ENCODE results near the gene MBD3.

MBD3 gene

GRCh38 chr19:1626417-1627010 is 33.8 kb upstream of the MBD3 start:
- H3K4me1 ChIP-seq (ENCODE audit: insufficient read depth, low read length), result no peaks in the 10 kb centered on the region
- peaks cover 17% of the 10 kb centered on the region for H3K36me3 ChIP-seq (ENCODE audit: insufficient read depth, low read length)
- no peak overlapping the region for H3K9ac ChIP-seq (ENCODE audit: low read depth, low read length)
- H3K9me3 ChIP-seq (ENCODE audit: control insufficient read depth, insufficient read depth, low read length), result no peaks in the 10 kb centered on the region

GRCh38 chr19:1624458-1624857 is 31.8 kb upstream of the MBD3 start:
- no peak overlapping the region for H3K9ac ChIP-seq (ENCODE audit: low read depth, low read length)
- H3K36me3 ChIP-seq (ENCODE audit: insufficient read depth, low read length), result peaks cover 19% of the 10 kb centered on the region
- H3K4me1 ChIP-seq (ENCODE audit: insufficient read depth, low read length), result no peaks in the 10 kb centered on the region

GRCh38 chr19:1622541-1622940 is 29.9 kb upstream of the MBD3 start:
- peaks cover 31% of the 10 kb centered on the region for H3K36me3 ChIP-seq (ENCODE audit: insufficient read depth, low read length)
- no peaks in the 10 kb centered on the region for H3K4me1 ChIP-seq (ENCODE audit: insufficient read depth, low read length)
- no peak overlapping the region for H3K9ac ChIP-seq (ENCODE audit: low read depth, low read length)
- H3K9me3 ChIP-seq (ENCODE audit: control insufficient read depth, insufficient read depth, low read length), result no peaks in the 10 kb centered on the region

More at GRCh38 chr19:1624458-1624857, 31.8 kb upstream of the MBD3 start:
- no peaks in the 10 kb centered on the region for H3K9me3 ChIP-seq (ENCODE audit: control insufficient read depth, insufficient read depth, low read length)

- Histone ChIP-seq H3K36me3 (ENCODE audit: insufficient read depth, low read length) (peaks cover 32% of the 10 kb centered on the region), H3K4me1 (ENCODE audit: insufficient read depth, low read length) (no peaks in the 10 kb centered on the region), H3K9me3 (ENCODE audit: control insufficient read depth, insufficient read depth, low read length) (no peaks in the 10 kb centered on the region), H3K9ac (ENCODE audit: low read depth, low read length) (no peak overlapping the region)
Measured at GRCh38 chr19:1622007-1622406, 29.3 kb upstream of the MBD3 start.

- Histone ChIP-seq H3K4me1 (ENCODE audit: insufficient read depth, low read length) (no peaks in the 10 kb centered on the region), H3K36me3 (ENCODE audit: insufficient read depth, low read length) (peaks cover 32% of the 10 kb centered on the region), H3K9ac (ENCODE audit: low read depth, low read length) (no peak overlapping the region), H3K9me3 (ENCODE audit: control insufficient read depth, insufficient read depth, low read length) (no peaks in the 10 kb centered on the region)
Measured at GRCh38 chr19:1621574-1621973, 28.9 kb upstream of the MBD3 start.

GRCh38 chr19:1621021-1621420 is 28.4 kb upstream of the MBD3 start:
- Histone ChIP-seq H3K36me3 (ENCODE audit: insufficient read depth, low read length) (peaks cover 33% of the 10 kb centered on the region), H3K9me3 (ENCODE audit: control insufficient read depth, insufficient read depth, low read length) (no peaks in the 10 kb centered on the region), H3K4me1 (ENCODE audit: insufficient read depth, low read length) (no peaks in the 10 kb centered on the region), H3K9ac (ENCODE audit: low read depth, low read length) (no peak overlapping the region)

- H3K9ac ChIP-seq (ENCODE audit: low read depth, low read length), result no peak overlapping the region
- H3K9me3 ChIP-seq (ENCODE audit: control insufficient read depth, insufficient read depth, low read length), result no peaks in the 10 kb centered on the region
- H3K36me3 ChIP-seq (ENCODE audit: insufficient read depth, low read length), result peaks cover 33% of the 10 kb centered on the region
- no peaks in the 10 kb centered on the region for H3K4me1 ChIP-seq (ENCODE audit: insufficient read depth, low read length)
Measured at GRCh38 chr19:1620502-1620901, 27.8 kb upstream of the MBD3 start.

GRCh38 chr19:1619703-1620102 is 27.0 kb upstream of the MBD3 start:
- no peaks in the 10 kb centered on the region for H3K9me3 ChIP-seq (ENCODE audit: control insufficient read depth, insufficient read depth, low read length)
- H3K36me3 ChIP-seq (ENCODE audit: insufficient read depth, low read length), result peaks cover 36% of the 10 kb centered on the region
- no peaks in the 10 kb centered on the region for H3K4me1 ChIP-seq (ENCODE audit: insufficient read depth, low read length)
- H3K9ac ChIP-seq (ENCODE audit: low read depth, low read length), result no peak overlapping the region

GRCh38 chr19:1619094-1619439 is 26.4 kb upstream of the MBD3 start:
- Histone ChIP-seq H3K9ac (ENCODE audit: low read depth, low read length) (no peak overlapping the region), H3K9me3 (ENCODE audit: control insufficient read depth, insufficient read depth, low read length) (no peaks in the 10 kb centered on the region), H3K36me3 (ENCODE audit: insufficient read depth, low read length) (peaks cover 38% of the 10 kb centered on the region), H3K4me1 (ENCODE audit: insufficient read depth, low read length) (no peaks in the 10 kb centered on the region)

- H3K9me3 ChIP-seq (ENCODE audit: control insufficient read depth, insufficient read depth, low read length), result no peaks in the 10 kb centered on the region
- peaks cover 34% of the 10 kb centered on the region for H3K36me3 ChIP-seq (ENCODE audit: insufficient read depth, low read length)
- no peaks in the 10 kb centered on the region for H3K4me1 ChIP-seq (ENCODE audit: insufficient read depth, low read length)
- H3K9ac ChIP-seq (ENCODE audit: low read depth, low read length), result no peak overlapping the region
Measured at GRCh38 chr19:1618157-1619093, 25.8 kb upstream of the MBD3 start.

- no peaks in the 10 kb centered on the region for H3K9me3 ChIP-seq (ENCODE audit: control insufficient read depth, insufficient read depth, low read length)
- no peak overlapping the region for H3K9ac ChIP-seq (ENCODE audit: low read depth, low read length)
- peaks cover 31% of the 10 kb centered on the region for H3K36me3 ChIP-seq (ENCODE audit: insufficient read depth, low read length)
- no peaks in the 10 kb centered on the region for H3K4me1 ChIP-seq (ENCODE audit: insufficient read depth, low read length)
Measured at GRCh38 chr19:1616875-1617274, 24.2 kb upstream of the MBD3 start.

- no peaks in the 10 kb centered on the region for H3K9me3 ChIP-seq (ENCODE audit: control insufficient read depth, insufficient read depth, low read length)
- H3K36me3 ChIP-seq (ENCODE audit: insufficient read depth, low read length), result peaks cover 30% of the 10 kb centered on the region
- no peaks in the 10 kb centered on the region for H3K4me1 ChIP-seq (ENCODE audit: insufficient read depth, low read length)
- no peak overlapping the region for H3K9ac ChIP-seq (ENCODE audit: low read depth, low read length)
Measured at GRCh38 chr19:1616396-1616795, 23.7 kb upstream of the MBD3 start.

- H3K4me1 ChIP-seq (ENCODE audit: insufficient read depth, low read length), result no peaks in the 10 kb centered on the region
- H3K9me3 ChIP-seq (ENCODE audit: control insufficient read depth, insufficient read depth, low read length), result no peaks in the 10 kb centered on the region
- H3K9ac ChIP-seq (ENCODE audit: low read depth, low read length), result no peak overlapping the region
- H3K36me3 ChIP-seq (ENCODE audit: insufficient read depth, low read length), result peaks cover 34% of the 10 kb centered on the region
Measured at GRCh38 chr19:1615156-1615765, 22.6 kb upstream of the MBD3 start.

GRCh38 chr19:1613808-1614570 is 21.3 kb upstream of the MBD3 start:
- H3K4me1 ChIP-seq (ENCODE audit: insufficient read depth, low read length), result no peaks in the 10 kb centered on the region
- no peak overlapping the region for H3K9ac ChIP-seq (ENCODE audit: low read depth, low read length)
- H3K9me3 ChIP-seq (ENCODE audit: control insufficient read depth, insufficient read depth, low read length), result no peaks in the 10 kb centered on the region
- H3K36me3 ChIP-seq (ENCODE audit: insufficient read depth, low read length), result peaks cover 30% of the 10 kb centered on the region
